Ovary (tissue), 9 donors: ENCODE data around the gene GPR21. TPM values are rescaled to one million over a fixed set of nuclear protein-coding genes. Genes with fewer than 3 reads are reported as not detected.

Experiments used
- DNase-seq, 5 donors: peaks; one replicate each; pipeline ENCODE4 v3.0.0-alpha.2; 2019 to 2020
- H3K27ac ChIP-seq, 2 donors: fragments of 200-600 bp; one replicate each; pipeline versions ENCODE4 v1.5.1 to v1.8.0; 2019 to 2022
- H3K27me3 ChIP-seq: fragments of 200-600 bp; one replicate; pipeline ENCODE4 v1.8.0; 2022
- H3K36me3 ChIP-seq: fragments of 200-600 bp; sonication (generic); one replicate; pipeline ENCODE4 v1.5.1; 2019
- H3K4me1 ChIP-seq: one replicate; pipeline ENCODE4 v1.8.1; 2013; ENCODE audit warnings: mild to moderate bottlenecking, moderate library complexity; ENCODE audit not compliant: insufficient read depth
- H3K4me3 ChIP-seq: fragments of 200-600 bp; sonication (generic); one replicate; pipeline ENCODE4 v1.5.1; 2017
- H3K9me3 ChIP-seq, 2 donors: fragments of 200-600 bp in 1 of 2; sonication (generic) in 1 of 2; one replicate each; pipeline versions ENCODE4 v1.5.1 to v1.8.1; 2013 to 2019; ENCODE audit warnings: mild to moderate bottlenecking in 1 of 2, moderate library complexity in 1 of 2
- EP300 ChIP-seq: sonication (generic); formaldehyde crosslinking; IDR thresholded peaks from one replicate; pipeline ENCODE4 v1.6.1; 2017; ENCODE audit warnings: antibody characterized with exemption
- POLR2A ChIP-seq: fragments of 450-650 bp; IDR thresholded peaks from one replicate; pipeline ENCODE4 v1.6.1; 2017; ENCODE audit warnings: antibody characterized with exemption, mild to moderate bottlenecking, moderate library complexity
- WGBS, 3 donors: extraction: QIAGEN DNeasy Blood & Tissue Kit in 1 of 3; methylation state at CpG; one replicate each; pipeline versions ENCODE4 v1.1.5 to v1.1.7; 2013 to 2017; 5-methylcytosine and 5-hydroxymethylcytosine counted together
- intact Hi-C, 4 donors: fragments of 100-400 bp; cut with DNase I; formaldehyde crosslinking; loops; one replicate each; pipeline versions ENCODE4 v1.11.0 to v1.15.1; 2022 to 2023
- polyA plus RNA-seq, 2 donors: library from polyadenylated mRNA; stranded (reverse); fragments of 200-250 nt in 1 of 2; fragments of 350-450 nt in 1 of 2; fragmentation: Illumina TruSeq in 1 of 2; extraction: RNeasy Lipid Tissue Mini Kit (QIAGEN cat#74804) in 1 of 2; gene quantifications; one replicate each; pipeline ENCODE4 v1.2.3, GENCODE V29; 2013 to 2014
- total RNA-seq, 7 donors: library from RNA; depleted of rRNA in 2 of 7; stranded (reverse); fragments of >200 nt in 2 of 7; fragmentation: NEBNext Ultra II Directional in 3 of 7; extraction: Animal tissue kit (Norgen Biotek cat#: 25700) in 3 of 7; gene quantifications; one replicate each; pipeline versions ENCODE4 v1.1.0 to v1.2.4, GENCODE V29; 2016 to 2023
- TF ChIP-seq, protein P1 (sequence below), 3 donors: fragments of 450-650 bp in 2 of 3; fragments of 200-600 bp in 1 of 3; IDR thresholded peaks; one replicate each; pipeline versions ENCODE4 v1.5.1 to v1.8.0; 2016 to 2022; ENCODE audit warnings: antibody characterized with exemption in 3 of 3, mild to moderate bottlenecking in 1 of 3
- donor health status: DM: no; HTN: no; CAD: no; lungs with moderate emphysema.
- donor health status: DM: no; HTN: no; CAD: no.
- donor health status: Bipolar disorder and iron deficiency.
- donor health status: DM: yes; HTN: yes; CAD: no.
- donor health status: DM: no; HTN: no; CAD: no.
- donor health status: DM: yes; HTN: yes; CAD: no.

The GPR21 gene
- total and polyA plus RNA-seq, 9 donors, result 0.39 to 2.4 (median 1.7) TPM; not detected in 2

DNA sequence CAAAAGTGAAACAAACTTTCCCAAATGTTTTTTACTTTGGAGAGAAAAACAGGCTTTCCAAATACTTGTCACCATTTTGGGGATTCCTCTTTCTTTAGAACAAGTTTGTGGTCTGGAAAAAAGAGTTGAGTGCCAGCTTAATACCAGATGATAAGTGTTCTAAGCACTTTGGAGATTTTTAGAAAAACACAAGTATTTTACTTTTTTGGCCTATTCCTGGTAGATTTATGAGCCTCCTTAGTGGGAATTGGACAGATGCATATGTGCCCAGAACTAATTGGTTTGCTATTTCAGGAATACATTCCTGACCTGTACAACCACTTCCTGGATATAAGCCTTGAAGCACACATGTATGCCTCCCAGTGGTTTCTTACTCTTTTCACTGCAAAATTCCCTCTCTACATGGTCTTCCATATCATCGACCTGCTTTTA, 40.5 kb downstream of the GPR21 start:
- H3K4me3 ChIP-seq, result no peak overlapping the region
- WGBS, 3 donors, result 27 to 52% (median 45%) methylated on average over 1 of the region's 1 CpG
- intact Hi-C loops, result no loop called here
- no peak for DNase-seq
- peaks cover 13% of the 10 kb centered on the region for H3K4me1 ChIP-seq
- no peaks in the 10 kb centered on the region for H3K9me3 ChIP-seq
- no peaks in the 10 kb centered on the region for H3K27me3 ChIP-seq
- TF ChIP-seq, protein P1, sequence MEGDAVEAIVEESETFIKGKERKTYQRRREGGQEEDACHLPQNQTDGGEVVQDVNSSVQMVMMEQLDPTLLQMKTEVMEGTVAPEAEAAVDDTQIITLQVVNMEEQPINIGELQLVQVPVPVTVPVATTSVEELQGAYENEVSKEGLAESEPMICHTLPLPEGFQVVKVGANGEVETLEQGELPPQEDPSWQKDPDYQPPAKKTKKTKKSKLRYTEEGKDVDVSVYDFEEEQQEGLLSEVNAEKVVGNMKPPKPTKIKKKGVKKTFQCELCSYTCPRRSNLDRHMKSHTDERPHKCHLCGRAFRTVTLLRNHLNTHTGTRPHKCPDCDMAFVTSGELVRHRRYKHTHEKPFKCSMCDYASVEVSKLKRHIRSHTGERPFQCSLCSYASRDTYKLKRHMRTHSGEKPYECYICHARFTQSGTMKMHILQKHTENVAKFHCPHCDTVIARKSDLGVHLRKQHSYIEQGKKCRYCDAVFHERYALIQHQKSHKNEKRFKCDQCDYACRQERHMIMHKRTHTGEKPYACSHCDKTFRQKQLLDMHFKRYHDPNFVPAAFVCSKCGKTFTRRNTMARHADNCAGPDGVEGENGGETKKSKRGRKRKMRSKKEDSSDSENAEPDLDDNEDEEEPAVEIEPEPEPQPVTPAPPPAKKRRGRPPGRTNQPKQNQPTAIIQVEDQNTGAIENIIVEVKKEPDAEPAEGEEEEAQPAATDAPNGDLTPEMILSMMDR (IDR thresholded peaks at IDR 0.05), result no peak
- TF ChIP-seq POLR2A, result no peak
- no peak for TF ChIP-seq EP300
- H3K27ac ChIP-seq, result peak overlapping the region in 1 of 2 donors; percentile 16
- no peaks in the 10 kb centered on the region for H3K36me3 ChIP-seq

DNA sequence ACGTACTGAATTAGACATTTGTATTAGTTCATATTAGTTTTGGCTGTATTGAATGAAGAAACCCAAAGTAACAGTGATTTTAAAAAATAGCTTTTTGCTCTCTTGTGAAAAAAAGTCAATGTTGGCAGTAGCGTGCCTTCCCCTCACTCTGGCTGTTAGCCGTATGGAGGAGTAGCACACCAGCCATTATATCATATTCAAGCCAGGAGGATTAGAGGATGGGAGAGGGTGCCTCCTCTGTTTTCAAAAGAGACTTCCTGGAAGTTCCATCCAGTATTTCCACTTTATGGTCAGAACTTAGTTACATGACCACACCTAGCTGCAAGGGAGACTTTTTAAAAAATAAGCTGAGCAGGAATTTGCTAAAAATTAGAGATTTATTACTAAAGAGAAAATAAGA, 41.2 kb downstream of the GPR21 start:
- H3K9me3 ChIP-seq, result no peaks in the 10 kb centered on the region
- 51 to 70% (median 54%) methylated on average over 3 of the region's 3 CpGs for WGBS, 3 donors
- intact Hi-C loops, result no loop called here
- no peak overlapping the region for H3K4me3 ChIP-seq
- H3K4me1 ChIP-seq, result peaks cover 10% of the 10 kb centered on the region
- no peak for TF ChIP-seq POLR2A
- TF ChIP-seq, protein P1 (IDR thresholded peaks at IDR 0.05), result no peak
- TF ChIP-seq EP300, result no peak
- H3K27ac ChIP-seq, result no peak overlapping the region
- no peaks in the 10 kb centered on the region for H3K27me3 ChIP-seq
- no peaks in the 10 kb centered on the region for H3K36me3 ChIP-seq
- DNase-seq, result no peak

DNA sequence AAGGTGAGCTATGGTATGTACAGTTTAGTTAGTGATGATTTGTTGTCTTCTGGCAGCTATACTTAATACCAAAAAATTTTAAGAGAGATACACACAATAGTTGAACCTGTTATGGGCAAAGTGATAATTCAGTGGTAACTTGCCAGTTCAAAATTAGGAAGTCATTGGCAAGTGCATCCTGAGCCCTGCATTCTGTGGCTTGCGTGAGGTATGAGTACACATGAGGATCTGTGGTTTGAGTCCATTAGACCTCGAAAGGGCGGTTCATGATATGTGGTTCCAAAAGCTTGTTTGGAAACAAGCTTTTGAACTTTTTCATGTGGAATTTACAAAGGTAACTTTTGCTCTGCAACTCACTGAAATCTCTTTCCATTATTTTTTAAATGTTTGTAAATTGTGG, 47.0 kb downstream of the GPR21 start:
- TF ChIP-seq, protein P1 (IDR thresholded peaks at IDR 0.05), result no peak
- no peak for TF ChIP-seq EP300
- TF ChIP-seq POLR2A, result no peak
- WGBS, 3 donors, result 92 to 95% (median 93%) methylated on average over 3 of the region's 3 CpGs

DNA sequence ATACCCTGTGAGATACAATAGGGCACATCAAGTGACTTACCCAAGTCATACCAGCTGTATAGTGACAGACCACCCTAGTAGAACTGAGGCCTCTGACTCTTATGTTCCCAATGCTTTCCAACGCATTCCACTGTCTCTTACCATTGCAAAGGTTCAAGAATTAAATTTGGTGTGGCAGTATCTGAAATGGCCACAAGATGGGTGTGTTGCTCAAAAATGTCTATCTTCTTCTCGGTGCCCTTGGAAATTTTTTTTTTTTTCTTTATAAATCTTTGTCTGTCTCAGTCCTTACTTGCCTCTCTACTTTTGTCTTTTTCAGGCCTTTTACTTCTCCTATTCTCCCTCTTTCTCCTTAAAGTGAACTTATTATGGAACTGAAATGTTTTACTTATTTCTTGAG, 48.4 kb downstream of the GPR21 start:
- Histone ChIP-seq H3K4me1 (no peaks in the 10 kb centered on the region), H3K9me3 (no peaks in the 10 kb centered on the region), H3K27me3 (no peaks in the 10 kb centered on the region), H3K36me3 (no peaks in the 10 kb centered on the region), H3K4me3 (no peak overlapping the region), H3K27ac (no peak overlapping the region)
- no peak for TF ChIP-seq POLR2A
- TF ChIP-seq, protein P1 (IDR thresholded peaks at IDR 0.05), result peak in 1 of 3 donors; percentile 25
- 12 to 21% (median 12%) methylated on average over 2 of the region's 2 CpGs for WGBS, 3 donors
- DNase-seq, result no peak
- intact Hi-C loops, result loop anchor here in 2 of 4 donors (5.0 to 10.0 kb wide), 2 partner anchors 265 to 273 kb away; partner anchors contain the start of gene CRB2 (in 1 of the 2)

More for the DNA sequence above, 47.0 kb downstream of the GPR21 start:
- DNase-seq, result no peak
- Histone ChIP-seq H3K27ac (no peak overlapping the region), H3K4me3 (no peak overlapping the region), H3K4me1 (no peaks in the 10 kb centered on the region), H3K27me3 (no peaks in the 10 kb centered on the region), H3K9me3 (no peaks in the 10 kb centered on the region), H3K36me3 (no peaks in the 10 kb centered on the region)
- intact Hi-C loops, result loop anchor here in 2 of 4 donors (5.0 to 10.0 kb wide), 2 partner anchors 267 to 274 kb away; partner anchors contain the start of gene CRB2 (in 1 of the 2)
